HuH-7.5 (cell line): ENCODE data around the gene IFI30.

ENCODE experiments used
- DNase-seq: peaks from one replicate; pipeline ENCODE4 v3.0.0; 2011; ENCODE audit warnings: low spot score

The IFI30 gene

DNA sequence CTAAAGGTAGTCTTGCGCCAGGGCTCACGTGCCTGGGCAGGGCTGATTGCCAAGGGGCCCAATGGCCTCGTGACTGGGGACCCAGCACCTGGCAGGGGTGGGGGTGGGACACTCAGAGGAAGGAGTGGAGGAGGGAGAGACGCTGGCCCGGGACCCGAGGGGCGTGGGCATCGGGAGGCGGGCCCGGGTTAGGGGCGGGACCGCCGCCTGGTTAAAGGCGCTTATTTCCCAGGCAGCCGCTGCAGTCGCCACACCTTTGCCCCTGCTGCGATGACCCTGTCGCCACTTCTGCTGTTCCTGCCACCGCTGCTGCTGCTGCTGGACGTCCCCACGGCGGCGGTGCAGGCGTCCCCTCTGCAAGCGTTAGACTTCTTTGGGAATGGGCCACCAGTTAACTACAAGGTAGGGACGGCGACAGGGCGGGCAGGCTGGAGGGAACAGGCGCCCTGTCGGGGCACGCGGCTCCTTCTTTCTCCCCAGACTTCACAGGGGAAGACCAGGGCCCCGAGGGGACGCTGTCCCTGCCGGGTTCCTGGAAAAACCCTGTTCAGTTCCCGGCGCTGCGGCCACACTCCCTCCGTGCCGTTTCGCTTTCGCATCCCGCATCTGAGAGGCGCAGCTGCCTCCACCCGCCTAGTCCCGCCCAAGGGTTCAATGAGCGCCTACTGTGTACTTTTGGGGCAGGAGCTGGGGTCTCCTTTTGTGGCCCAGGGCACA, at the start of gene IFI30:
Gene IFI30, plus strand, starts transcription at position 242 of the 717 bp plus-strand sequence. Its CDS starts 29 bp downstream, at position 271.
- DNase-seq, result peak; percentile 96

DNA sequence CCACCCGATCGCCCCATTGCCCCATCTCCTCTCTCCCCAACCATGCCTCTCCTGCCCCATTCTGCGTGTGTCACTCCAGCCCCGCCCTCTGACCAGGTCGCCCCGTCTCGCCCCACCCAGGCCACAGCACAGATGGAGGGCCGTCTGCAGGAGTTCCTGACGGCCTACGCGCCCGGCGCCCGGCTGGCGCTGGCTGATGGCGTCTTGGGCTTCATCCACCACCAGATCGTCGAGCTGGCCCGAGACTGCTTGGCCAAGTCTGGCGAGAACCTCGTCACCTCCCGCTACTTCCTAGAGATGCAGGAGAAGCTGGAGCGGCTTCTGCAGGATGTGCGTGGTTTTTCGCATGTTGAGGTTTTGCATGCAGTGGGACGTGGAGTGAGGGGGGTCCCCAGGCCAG, 49.8 kb upstream of the IFI30 start:
- DNase-seq, result no peak

DNA sequence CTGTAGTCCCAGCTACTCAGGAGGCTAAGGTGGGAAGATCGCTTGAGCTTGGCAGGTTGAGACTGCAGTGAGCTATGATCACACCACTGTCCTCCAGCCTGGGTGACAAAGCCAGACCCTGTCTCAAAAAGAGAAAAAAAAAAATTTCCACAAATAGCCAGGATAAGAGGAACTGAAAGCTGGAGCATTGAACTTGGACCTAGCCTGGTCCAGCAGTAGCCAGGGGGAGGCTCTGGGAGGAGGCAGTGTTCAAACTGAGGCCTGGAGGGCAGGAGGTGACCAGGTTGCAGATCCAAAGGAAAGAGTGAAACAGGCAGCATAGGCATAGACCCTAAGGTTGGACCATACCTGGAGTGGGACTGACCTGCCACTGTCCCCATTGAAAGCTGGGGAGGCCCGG, 47.5 kb upstream of the IFI30 start:
- no peak for DNase-seq

DNA sequence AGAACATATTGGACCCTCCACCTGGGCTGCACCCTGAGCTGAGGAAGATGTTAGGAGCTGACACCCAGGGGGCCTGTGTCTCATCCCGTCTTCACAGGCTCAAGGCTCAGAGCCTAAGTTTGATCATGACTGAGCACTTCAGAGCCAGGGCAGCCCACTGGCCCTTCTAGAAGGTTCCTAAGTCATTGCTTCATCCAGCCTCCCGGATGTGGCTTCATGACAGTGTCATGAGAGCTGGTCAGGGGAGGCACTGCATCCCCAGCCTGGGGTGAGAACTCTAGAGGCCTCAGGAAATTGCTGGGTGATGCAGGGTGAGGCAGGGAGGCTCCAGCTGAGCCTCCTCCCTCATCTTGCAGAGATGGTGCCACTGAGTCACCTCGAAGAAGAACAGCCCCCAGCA, 45.6 kb upstream of the IFI30 start:
- no peak for DNase-seq

DNA sequence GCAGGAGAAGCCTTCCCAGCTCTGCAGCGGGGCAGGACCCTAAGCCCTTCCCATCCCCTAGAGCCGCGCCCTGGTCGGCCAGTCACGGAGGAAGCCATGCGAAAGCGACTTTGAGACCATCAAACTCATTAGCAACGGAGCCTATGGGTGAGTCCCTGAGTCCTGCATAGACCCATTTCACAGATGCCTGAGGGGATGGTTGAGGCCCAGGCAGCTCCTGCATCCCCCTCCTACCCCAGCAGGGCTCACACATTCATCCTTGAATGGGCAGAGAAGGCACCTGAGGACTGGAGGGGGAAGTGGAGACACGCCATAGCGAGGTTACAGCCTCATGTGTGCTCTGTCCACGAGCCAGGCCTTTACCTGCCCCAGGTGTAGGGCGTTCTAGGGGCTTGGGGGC, 44.8 kb upstream of the IFI30 start:
- no peak for DNase-seq

DNA sequence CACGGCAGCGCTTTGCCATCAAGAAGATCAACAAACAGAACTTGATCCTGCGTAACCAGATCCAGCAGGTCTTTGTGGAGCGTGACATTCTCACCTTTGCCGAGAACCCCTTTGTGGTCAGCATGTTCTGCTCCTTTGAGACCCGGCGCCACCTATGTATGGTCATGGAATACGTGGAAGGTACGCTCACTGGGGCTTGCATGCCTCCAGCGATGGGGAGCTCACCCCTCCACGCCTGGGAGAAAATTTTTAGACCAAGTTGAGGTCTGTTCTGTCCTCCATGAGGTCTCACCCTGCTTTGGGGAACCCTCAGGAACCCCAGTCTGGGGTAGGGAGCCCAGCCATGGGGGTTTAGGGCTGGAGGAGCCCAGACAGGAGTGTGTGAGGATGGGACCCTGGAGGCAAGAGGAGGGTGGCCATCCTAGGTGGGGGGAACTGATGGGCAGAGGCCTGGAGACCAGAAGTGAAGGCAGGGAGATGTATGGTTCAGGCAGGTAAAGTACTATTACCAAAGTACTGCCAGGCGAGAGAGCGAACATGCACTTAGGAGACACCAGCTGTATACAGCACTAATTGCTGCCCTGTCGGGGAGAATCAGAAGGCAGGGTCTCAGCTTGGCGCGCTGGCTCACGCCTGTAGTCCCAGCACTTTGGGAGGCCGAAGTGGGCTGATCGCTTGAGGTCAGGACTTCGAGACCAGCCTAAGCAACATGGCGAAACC, 42.9 kb upstream of the IFI30 start:
- no peak for DNase-seq

DNA sequence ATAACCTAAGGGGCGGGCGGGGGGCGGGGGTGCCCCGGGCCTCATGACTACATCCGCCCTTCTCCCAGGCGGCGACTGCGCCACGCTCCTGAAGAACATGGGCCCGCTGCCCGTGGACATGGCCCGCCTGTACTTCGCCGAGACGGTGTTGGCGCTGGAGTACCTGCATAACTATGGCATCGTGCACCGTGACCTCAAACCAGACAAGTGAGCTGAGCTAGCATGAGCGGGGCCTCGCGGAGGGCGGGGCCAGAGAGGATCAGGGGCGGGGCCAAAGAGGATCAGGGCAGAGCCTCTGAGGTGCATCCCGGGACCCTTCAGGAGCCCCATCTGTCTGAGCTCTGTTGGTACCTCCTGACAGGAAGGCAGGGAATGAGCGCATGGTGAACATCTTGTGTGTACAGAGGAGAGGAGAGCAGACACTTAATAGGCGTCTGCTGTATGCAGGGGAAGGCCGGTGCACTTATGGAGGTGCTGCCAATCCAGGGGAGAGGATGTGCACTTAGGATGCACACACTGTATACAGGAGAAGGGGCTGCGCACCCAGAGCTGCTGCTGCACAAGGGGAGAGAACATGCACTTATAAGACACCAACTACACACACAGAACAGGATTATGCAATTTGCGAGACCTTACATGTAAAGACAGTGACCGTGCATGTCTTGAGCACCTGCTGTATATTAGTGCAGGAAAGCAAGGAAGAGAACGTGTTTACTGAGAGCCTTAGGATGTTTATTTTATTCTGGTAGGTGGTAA, 41.6 kb upstream of the IFI30 start:
- no peak for DNase-seq

DNA sequence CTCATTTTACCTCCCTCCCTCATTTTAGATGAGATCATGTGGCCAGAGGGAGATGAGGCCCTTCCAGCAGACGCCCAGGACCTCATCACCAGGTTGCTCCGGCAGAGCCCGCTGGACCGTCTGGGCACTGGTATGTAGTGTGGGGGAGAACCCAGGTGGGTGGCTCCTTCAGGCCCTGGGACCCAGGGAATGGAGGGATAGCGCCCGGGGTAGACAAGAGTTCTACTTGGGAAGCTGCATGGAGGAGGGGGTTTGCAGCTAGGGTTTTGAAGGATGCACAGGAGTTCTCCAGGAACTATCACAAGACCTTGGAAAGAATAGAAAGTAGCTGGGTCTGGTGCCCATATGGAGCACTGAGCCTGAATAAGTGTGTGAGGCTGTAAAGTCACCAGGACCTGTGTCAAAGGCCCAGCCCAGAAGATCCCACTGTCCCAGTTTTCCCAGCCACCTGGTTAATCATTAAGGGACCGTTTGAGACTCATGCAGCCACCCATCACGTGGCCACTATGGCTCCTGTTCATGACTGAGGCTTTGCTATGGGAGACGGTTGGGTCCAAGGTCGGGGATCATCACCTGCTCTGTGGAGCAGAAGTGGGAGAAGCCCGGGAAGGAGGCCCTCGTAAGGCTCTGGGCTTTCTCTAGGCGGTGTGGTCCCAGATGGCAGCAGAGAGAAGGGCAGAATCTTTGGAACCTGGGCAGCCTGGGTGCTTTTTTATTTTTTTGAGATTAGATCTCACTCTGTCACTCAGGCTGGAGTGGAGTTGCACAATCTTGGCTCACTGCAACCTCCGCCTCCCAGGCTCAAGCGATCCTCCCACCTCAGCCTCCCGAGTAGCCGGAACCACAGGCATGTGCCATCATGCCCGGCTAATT, 37.7 kb upstream of the IFI30 start:
- peak; percentile 99 for DNase-seq

DNA sequence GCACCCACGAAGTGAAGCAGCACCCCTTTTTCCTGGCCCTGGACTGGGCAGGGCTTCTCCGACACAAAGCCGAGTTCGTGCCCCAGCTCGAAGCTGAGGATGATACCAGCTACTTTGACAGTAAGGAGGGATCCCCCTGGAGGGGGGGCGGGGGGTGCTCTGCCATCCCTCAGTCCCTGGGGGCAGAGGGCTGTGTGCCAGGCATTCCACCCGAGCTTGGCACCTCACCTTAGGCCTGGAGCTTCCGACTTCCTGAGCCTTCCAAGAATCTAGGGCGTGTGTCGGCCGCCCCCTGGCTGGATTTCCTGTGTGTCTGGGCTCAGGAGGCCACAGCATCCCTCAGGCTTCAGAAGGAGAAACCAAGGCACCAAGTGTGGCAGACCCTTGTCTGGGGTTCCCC, 36.4 kb upstream of the IFI30 start:
- no peak for DNase-seq

DNA sequence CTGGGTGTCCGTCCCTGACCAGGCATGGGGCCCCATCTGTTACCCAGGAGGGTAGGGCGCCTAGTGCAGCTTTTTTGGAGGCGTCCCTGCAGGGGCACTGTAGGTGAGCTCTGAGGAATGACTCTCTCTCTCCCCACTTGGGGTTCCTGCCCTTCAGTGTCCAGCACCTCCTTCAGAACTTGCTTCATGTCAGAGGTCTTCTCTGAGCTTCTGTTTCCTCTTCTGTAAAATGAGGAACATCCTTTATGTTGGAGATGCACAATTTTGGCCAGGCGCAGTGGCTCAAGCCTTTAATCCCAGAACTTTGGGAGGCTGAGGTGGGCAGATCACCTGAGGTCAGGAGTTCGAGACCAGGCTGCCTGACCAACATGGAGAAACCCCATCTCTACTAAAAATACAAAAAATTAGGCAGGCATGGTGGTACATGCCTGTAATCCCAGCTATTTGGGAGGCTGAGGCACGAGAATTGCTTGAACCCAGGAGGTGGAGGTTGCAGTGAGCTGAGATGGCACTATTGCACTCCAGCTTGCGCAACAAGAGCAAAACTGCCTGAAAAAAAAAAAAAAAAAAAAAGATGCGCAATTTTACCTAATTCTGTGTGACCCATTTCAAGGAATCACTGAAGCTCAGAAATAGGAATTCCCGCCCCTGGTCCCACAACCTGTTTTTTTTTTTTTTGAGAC, 35.8 kb upstream of the IFI30 start:
- DNase-seq, result no peak

DNA sequence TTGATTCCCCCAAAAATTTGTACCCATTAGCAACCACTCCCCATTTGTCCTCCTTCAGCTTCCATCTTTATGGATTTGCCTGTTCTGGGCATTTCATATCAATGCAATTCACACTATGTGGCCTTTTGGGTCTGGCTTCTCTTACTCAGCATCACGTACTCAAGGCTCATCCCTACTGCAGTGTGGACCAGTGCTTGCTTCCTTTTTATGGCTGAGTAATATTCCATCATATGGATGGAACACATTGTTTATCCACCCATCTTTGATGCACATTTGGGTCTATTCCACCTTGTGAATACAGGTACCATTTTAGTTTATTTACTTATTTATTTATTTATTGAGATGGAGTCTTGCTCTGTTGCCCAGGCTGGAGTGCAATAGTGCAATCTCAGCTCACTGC, 33.1 kb upstream of the IFI30 start:
- no peak for DNase-seq

DNA sequence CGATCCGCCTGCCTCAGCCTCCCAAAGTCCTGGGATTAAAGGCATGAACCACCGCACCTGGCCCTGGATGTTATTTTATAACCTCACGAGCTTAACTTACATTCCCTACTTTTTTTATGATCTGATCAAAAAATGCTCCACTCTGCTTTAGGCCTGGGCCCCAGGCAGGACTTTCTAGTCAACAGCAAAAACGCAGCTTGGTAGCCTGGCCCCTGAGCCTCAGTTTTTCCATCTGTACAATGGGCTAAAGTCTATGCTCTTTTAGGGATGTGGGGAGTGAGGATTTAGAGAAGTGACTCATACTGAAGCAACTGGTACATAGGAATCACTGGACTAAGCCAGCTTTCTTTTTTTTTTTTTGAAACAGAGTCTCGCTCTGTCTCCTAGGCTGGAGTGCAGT, 32.6 kb upstream of the IFI30 start:
- DNase-seq, result no peak

DNA sequence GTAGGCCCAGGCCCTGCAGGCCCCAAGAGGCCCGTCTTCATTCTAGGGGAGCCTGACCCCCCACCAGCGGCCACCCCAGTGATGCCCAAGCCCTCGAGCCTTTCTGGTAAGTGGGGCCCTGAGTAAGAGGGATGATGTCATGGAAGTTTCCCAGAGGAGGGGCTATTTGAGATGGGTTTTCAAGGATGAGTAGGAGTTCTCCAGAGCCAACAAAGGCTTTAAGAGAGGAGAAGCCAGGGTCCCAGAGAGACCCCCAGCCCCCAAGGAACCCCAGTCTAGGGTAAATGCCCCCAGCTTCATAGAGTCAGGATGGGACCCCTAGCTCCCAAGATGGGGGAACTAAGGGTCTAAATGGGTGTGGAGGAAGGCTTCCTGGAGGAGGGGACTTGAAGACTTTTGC, 29.7 kb upstream of the IFI30 start:
- no peak for DNase-seq

DNA sequence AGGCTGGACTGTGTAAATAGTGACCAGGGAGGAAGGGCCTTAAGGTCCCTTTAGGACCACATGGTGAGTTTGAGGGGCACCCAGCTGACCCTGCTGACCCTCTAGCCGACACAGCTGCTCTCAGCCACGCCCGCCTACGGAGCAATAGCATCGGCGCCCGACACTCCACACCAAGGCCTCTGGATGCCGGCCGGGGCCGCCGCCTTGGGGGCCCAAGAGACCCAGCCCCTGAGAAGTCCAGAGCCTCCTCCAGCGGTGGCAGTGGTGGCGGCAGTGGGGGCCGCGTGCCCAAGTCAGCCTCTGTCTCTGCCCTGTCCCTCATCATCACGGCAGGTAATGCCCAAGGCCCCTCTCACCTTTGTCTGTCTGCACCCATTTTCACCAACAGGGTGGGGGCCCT, 29.3 kb upstream of the IFI30 start:
- DNase-seq, result no peak

DNA sequence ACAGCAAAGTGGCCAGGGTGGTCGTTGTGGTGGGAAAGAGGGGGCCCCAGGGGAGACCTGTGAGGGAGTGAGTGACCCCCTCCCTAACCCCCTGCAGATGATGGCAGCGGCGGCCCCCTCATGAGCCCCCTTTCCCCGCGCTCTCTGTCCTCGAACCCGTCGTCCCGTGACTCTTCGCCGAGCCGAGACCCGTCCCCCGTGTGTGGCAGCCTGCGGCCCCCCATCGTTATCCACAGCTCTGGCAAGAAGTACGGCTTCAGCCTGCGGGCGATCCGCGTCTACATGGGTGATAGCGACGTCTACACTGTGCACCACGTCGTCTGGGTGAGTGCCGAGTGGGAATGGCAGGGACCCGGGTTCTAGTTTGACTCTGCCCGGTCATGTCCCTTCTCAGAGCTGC, 28.7 kb upstream of the IFI30 start:
- no peak for DNase-seq

DNA sequence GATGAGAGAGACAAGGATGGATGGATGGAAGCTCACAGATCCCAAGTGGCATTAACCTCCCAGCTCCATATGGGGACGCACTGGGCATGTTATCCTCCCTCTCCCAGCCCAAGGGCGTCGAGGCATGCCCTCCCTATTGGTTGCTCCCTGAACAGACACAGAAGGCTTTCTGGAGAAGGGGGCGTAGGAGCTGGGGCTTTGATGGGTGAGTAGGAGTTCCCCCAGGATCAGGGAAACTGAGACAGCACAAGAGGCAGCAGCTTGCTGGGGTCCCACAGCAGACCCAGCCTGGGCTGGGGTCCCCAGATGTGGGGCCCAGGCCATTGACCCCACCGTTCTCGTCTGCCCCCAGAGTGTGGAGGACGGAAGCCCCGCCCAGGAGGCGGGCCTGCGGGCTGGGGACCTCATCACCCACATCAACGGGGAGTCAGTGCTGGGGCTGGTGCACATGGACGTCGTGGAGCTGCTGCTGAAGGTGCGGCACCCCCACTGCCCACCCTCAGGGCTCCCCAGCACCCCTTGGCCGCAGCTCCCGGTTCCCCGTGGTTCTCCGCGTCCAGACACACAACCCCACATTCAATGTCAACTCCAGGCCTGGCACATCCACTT, 28.1 kb upstream of the IFI30 start:
- no peak for DNase-seq

DNA sequence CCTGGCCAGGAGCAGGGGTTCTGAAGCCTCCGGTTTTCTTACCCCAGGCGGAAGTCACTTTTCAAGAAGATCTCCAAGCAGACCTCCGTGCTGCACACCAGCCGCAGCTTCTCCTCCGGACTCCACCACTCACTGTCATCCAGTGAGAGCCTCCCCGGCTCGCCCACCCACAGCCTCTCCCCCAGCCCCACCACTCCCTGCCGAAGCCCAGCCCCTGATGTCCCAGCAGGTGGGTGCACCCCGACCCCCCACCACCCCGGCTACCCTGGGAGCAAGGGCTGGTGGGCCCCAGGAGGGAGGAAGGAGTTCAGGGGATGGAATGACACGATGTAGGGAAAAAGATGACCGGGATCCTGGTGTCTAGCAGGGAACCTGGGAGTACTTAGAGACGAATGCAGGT, 26.2 kb upstream of the IFI30 start:
- no peak for DNase-seq

DNA sequence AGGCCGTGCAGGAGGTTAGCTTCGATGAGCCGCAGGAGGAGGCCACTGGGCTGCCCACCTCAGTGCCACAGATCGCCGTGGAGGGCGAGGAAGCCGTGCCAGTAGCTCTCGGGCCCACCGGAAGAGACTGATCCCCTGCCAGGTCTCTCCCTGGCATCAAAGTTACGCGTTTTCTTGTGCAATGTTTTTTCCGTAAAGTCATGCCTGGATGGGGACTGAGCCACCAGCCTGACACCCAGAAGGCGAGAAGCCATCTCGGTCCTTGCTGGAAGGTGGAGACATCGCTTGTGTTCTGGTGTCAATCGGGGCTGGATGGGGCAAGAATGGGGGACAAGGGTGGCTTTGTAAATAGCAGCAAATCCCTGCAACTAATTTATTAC, 24.0 kb upstream of the IFI30 start:
- DNase-seq, result no peak

DNA sequence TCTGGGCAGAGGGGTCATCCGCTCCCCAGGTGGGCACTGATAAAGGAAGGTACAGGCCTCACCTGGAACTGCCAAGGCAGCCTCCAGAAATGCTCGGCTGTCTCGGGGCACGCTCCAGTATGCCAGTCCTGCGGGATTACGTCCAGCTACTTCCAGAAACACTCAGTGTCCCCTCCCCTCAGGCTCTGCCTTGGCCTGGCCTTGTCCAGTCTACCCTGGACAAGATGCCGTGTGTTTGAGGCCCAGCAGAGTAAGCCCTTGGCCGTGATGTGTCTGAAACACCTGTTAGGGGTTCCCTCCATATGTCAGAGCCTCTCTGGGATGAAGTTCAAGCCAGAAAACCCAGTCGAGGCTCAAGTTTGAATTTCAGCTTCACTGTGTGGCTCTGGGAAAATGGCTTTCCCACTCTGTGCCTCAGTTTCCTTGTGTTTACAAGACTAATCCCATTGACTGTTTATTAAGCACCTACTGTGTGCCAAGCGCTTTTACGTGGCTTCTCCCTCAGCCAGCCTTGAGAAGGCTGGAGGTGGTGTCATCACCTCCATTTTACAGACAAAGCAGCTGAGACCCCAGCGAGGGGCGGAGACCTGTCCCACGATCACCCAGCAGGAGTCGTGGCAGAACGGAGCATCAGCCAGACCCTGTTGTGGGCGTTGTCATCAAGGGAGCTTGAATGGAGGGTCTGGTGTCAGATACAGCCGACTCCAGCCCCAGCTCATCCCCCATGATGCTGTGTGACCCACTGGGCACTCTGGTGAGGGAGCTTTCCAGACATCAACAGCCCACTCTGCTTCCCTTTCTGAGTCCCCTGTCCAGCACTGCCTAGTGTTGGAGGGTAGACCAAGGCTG, 22.6 kb upstream of the IFI30 start:
- DNase-seq, result no peak

DNA sequence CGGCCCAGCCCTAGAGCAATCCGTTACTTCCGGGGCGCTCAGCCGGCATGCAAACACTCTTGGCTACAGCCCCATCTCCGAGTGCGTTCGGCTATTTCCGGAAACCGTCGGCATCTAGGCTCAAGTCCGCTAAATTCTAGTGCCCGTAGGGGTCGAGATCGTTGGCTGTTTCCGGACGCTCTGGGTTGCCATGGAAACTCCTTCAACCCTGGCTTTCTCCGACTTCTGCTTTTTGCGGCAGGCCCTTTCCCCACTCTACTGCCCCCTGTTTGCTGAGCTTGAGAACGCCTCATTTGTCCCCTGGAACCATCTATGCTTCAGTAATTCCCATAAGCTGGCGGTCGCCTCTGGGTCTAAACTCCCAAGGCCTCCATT, 21.2 kb upstream of the IFI30 start:
- peak; percentile 100 for DNase-seq
